ENCODE data around the gene OR4N5.
"Not testable (repeated sequence)": the region's sequence is repeated elsewhere in the genome, so short reads cannot be mapped to it uniquely, and the experiment has no call there.

The OR4N5 gene, protein sequence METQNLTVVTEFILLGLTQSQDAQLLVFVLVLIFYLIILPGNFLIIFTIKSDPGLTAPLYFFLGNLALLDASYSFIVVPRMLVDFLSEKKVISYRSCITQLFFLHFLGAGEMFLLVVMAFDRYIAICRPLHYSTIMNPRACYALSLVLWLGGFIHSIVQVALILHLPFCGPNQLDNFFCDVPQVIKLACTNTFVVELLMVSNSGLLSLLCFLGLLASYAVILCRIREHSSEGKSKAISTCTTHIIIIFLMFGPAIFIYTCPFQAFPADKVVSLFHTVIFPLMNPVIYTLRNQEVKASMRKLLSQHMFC

DNA sequence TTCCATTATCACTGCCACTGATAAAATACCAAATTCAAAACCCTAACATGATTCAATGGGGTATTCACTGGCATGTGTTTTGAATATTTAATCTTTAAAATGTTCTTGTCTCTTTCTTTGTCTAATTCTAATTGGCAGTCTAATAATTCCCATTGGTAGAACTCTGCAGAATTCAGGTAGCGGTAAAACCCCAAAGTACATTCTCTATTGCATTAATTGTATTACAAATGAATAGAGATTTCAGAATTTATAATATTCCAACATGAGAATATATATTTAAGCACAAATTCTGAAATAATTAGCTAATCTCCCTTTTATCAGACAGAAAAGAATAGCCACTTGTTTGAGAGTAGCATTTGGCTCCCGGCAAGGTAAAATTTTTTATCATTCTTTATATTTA lies at the start of gene OR4N5:
Gene OR4N5, plus strand, starts transcription at position 301 of the 400 bp plus-strand sequence. CDS start 4,916 bp downstream, outside the sequence.
- DNase-seq = no peak

DNA sequence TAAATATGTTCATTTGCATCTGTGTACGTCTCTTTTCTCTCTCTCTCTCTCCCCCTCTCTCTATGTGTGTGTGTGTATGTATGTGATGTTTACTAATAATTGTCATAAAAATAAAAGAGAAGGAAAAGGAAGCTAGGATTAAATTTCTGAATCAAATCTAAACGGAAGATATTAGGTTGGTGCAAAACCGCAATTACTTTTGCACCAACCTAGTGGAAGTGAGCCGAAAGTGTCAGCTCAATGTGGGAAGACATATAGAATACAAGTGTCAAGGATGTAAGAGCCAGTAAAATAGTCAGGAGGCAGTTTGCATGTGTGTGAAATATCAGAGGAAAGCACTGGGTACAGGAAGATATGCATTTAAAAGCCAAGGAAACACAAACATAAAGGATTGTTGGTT lies 46.6 kb upstream of the OR4N5 start:
- no peak for DNase-seq

DNA sequence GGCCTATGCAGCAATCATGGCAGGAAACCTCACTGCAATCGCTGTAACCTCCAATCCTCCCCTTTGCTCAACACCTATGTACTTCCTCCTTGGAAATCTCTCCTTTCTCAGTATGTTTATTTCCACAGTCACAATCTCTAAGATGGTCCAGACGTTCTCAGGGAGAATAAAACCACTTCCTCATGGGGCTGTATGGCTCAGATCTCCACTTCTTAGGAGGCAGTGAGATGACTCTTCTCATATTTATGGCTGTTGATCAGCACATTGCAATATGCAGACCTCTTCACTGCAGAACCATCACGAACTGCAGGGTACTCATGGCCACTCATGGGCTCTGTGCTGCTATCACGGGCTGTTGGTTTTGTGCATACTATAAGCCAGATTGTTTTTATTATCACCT lies 45.2 kb upstream of the OR4N5 start:
- DNase-seq = no peak

DNA sequence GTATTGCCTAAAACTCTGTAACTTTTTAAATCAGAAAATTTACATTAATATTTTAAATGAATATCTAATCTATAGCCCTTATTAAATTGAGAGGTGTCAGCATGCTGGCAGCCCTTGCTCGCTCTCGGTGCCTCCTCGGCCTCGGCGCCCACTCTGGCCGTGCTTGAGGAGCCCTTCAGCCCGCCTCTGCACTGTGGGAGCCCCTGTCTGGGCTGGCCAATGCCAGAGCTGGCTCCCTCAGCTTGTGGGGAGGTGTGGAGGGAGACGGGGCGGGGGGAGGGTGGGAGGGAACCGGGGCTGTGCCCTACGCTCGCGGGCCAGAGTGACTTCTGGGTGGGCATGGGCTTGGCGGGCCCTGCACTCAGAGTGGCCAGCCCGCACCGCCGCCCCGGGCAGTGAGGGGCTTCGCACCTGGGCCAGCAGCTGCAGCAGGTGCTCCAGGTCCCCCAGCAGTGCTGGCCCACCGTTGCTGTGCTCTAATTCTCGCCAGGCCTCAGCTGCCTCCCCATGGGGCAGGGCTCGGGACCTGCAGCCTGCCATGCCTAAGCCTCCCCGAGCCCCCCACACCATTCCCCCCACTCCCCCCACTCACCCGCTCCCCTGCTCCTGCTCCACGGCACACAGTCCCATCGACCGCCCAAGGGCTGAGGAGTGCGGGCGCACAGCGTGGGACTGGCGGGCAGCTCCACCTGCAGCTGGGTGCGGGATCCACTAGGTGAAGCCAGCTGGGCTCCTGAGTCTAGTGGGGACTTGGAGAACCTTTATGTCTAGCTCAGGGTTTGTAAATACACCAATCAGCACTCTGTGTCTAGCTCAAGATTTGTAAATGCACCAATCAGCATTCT lies 39.5 kb upstream of the OR4N5 start:
- not testable (repeated sequence) for DNase-seq

DNA sequence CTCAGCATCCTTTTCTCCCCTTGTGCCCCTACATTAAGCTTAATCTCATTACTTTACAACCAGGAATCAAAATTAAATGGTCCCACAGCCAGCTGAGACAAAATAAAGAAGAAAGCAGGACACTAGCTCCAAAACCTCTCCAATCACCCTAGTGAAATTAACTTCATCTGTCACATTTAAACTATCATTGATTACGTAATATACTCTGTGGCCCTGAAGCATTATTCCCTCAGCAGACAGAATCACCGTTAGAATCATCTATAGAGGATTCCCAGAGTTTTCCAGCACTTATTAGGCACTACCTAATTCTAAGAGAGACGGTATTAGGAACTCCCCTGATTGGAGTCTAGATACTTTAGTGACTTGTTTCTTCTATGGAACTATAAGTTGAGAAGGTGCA lies 28.2 kb upstream of the OR4N5 start, which contains the start of gene OR4K17:
Gene OR4K17, plus strand, starts transcription at position 302 of the 400 bp plus-strand sequence. CDS start 6,761 bp downstream, outside the sequence.
- no peak for DNase-seq

DNA sequence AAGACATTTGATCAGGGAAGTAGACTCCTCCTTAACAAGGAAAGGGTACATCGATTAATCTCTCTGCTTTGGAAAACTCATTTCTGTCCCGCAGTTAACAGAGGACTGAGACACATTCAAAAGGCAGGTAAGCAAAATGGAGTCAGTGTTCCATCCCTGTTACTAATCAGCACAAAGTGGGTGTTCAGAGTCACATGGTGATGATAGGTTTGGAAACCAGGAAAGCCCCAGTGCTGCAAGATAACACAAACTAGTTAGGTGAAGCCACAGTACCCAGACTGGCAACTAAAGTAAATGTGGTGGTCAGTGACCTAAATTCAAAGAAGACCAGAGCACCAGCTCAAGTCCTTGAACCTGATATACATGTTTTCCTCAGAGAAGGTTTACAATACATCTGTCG lies 26.3 kb upstream of the OR4N5 start:
- DNase-seq = no peak

DNA sequence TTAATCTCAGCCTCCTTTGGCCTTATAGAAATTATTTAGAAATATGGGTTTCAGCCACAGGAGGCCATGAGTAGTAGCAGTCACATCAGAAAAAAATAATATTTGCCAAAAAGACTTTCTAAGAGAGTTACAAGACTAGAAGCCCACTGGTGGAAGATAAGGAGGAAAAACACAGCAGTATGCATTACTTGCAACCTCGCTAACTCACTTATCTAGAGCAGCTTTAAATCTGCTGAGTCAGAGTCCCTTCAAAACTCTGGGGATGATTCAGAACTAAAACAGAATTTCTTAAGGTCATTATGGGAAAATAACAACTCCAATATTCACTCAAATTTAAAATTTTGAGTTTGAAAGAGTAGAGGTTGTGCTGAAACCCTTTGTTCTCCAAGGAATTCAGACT lies 21.9 kb upstream of the OR4N5 start:
- no peak for DNase-seq

DNA sequence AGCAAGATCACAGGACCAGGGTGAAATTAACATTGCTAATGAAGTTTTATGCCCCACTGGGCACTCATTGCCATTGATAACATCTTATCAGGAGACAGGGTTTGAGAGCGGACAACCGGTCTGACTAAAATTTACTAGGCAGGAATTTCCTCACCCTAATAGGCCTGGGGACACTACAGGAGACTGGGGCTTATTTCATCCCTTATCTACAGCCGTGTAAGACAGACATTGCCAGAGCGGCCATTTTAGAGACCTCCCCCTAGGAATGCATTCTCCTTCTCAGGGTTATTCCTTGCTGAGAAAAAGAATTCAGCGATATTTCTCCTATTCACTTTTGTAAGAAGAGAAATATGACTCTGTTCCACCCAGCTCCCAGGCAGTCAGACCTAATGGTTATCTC lies 19.8 kb upstream of the OR4N5 start:
- no peak for DNase-seq

DNA sequence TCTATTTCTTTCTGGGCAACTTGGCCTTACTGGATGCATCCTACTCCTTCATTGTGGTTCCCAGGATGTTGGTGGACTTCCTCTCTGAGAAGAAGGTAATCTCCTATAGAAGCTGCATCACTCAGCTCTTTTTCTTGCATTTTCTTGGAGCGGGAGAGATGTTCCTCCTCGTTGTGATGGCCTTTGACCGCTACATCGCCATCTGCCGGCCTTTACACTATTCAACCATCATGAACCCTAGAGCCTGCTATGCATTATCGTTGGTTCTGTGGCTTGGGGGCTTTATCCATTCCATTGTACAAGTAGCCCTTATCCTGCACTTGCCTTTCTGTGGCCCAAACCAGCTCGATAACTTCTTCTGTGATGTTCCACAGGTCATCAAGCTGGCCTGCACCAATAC lies 5.3 kb downstream of the OR4N5 start:
- no peak for DNase-seq

DNA sequence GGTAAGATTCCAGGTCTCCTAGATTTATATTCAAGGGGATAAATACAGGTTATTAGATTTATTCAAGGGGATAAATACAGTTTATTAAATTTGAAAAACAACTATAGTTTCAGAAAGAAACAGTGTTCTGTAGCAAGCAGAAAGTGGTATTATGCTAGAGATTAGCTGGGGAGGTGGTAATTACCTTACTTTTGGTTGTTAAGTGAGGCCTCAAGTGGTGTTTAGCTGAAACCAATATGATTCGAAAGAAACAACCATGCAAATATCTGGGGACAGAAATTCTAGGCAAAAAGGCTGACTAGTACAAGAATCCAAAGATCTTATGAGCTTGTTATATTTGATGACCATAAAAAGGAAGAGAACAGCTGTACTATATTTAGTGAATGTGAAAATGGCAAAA lies 6.2 kb downstream of the OR4N5 start:
- DNase-seq = no peak

DNA sequence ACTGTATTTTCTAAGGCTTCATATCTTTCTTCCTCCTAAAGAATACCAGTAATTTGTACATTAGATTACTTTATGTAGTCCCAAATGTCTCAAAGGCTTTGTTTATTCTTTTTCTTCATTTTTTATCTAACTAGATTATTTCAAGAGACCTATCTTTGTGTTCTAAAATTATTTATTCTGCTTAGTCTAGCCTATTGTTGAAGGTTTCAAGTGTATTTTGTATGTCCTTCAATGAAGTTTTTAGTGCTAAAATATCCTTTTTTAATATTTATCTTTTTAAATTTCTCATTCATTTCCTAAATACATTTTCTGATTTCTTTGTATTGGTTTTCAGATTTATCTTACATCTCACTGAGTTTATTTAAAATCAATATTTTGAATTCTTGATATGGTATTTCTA lies 25.8 kb downstream of the OR4N5 start:
- DNase-seq = no peak

DNA sequence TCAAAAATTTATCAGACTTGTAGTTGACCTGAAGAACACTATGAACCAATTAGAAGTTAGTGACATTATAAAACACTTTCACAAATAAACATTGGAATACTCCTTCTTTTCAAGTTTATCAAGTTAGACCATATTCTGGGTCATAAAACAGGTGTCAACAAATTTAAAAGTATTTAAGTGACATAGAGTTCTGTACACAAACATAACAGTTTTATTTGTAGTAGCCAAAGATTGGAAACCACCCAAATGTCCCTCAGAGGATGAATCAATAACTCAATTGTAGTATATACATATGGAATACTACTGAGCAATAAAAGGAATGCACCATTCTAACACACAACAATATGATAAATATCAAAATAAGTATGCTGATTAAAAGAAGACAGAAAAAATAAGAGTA lies 28.5 kb downstream of the OR4N5 start:
- no peak for DNase-seq

DNA sequence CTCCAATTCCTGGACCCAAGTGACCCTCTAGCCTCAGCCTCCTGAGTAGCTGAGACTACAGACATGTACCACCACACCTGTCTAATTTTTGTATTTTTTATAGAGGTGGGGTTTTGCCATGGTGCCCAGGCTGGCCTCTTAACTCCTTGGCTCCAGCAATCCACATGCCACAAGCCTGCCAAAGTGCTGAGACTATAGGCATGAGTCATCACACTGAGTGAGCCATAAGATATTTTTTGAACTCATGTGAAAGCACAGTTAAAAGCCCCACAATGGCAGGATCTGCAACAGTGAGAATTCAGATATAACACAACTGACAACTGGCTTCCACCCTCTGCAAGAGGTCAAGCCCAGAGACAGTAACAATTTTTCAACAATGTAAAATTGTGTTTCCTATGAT lies 31.2 kb downstream of the OR4N5 start:
- not testable (repeated sequence) for DNase-seq

DNA sequence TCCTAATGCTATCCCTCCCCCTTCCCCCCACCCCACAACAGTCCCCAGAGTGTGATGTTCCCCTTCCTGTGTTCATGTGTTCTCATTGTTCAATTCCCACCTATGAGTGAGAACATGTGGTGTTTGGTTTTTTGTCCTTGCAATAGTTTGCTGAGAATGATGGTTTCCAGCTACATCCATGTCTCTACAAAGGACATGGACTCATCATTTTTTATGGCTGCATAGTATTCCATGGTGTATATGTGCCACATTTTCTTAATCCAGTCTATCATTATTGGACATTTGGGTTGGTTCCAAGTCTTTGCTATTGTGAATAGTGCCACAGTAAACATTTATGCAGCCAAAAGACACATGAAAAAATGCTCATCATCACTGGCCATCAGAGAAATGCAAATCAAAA lies 35.6 kb downstream of the OR4N5 start:
- DNase-seq = not testable (repeated sequence)

DNA sequence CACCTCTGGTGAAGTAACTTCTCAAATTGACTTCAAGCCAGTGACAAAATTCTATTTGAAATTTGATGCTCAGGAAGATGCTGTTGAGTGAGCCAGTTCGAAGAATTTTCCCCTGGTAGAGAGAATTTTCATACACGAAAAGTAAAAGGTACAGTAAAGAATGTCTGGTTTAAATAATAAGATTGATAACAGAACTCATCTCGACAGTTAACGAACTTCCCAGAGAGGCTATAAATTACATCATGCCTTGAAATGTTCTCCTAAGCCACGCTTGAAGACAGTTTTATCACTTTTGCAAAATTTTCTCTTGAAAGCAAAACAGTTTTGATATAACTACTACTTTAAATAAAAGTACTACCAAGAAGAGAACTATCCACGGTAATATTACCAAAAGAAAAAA lies 37.7 kb downstream of the OR4N5 start:
- no peak for DNase-seq

DNA sequence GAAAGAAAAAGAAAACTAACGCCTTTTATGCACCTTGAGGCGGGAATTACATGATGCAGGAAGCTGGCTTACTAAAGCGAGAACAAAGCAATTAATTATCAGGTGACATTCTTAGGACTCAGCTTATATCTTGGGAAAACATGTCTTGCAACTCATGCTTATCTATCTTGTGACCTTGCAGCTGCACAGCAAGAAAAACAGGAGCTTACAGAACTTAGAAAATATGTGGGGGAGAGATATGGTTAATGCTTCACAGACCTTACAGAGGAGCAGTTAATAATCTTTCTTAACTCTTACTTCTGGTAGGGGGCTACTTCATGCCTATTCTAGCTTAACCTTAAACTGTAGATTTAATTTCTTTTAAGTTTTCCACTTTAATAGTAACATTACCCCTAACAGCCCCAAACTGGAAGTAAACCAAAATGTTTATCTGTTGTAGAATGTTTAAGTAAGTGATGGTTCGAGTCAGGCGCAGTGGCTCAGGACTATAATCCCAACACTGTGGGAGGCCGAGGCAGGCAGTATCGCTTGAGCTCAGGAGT lies 38.9 kb downstream of the OR4N5 start:
- no peak for DNase-seq

DNA sequence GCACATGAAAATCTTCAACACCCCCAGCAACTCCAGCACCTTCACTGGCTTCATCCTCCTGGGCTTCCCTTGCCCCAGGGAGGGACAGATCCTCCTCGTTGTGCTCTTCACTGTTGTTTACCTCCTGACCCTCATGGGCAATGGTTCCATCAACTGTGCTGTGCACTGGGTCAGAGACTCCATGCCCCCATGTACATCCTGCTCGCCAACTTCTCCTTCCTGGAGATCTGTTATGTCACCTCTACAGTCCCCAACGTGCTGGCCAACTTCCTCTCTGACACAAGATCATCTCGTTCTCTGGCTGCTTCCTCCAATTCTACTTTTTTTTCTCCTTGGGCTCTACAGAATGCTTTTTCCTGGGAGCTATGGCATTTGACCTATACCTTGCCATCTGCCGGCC lies 40.6 kb downstream of the OR4N5 start:
- no peak for DNase-seq

DNA sequence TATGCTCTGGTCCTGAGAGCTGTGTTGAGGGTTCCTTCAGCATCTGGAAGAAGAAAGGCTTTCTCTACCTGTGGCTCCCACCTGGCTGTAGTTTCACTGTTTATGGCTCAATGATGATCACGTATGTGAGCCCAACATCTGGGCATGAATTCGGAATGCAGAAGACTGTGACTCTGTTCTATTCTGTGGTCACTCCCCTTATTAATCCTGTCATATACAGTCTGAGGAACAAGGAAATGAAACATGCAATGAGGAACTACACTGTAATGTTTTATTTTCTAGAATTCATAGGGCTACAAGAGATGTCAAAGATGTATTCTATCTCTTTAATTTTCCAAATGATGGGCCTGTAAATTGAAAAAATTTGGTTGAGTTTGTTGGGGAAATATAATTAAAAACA lies 41.3 kb downstream of the OR4N5 start:
- DNase-seq = no peak

DNA sequence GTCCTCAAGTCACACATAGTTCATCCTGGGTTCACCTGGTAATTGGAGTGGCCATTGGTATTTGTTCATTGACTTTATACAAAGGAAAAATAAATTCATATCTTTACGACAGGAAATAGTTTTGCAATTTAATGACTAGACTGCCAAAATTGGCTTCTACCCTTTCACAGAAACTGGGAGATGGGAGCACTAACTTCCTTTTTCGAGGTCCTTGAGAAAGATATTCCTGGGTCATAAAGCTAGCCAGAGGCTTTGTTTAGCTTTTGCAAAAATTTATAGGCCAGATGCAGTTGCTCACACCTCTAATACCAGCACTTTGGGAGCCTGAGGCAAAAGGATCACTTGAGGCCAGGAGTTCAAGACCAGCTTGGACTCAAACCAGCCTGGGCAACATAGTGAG lies 41.9 kb downstream of the OR4N5 start:
- DNase-seq = no peak

DNA sequence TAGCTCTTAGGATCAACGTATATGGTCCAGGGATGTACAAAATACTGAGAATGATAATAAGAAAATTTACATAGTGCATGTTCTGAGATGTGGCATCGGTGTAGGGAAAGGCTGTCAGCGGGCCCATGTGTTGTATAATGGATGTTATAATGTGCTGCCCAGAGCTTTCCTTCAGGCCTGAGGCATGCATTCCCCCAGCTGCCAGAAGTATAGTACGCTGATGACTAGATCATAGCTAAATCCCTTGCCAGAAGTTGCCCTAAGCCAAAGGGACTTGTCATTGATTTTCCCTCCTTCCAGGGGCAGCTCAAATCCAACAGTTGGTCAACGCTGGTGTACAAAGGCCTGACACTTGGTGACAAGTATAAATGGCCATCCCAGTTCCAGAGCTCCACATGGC lies 45.6 kb downstream of the OR4N5 start:
- DNase-seq = no peak

DNA sequence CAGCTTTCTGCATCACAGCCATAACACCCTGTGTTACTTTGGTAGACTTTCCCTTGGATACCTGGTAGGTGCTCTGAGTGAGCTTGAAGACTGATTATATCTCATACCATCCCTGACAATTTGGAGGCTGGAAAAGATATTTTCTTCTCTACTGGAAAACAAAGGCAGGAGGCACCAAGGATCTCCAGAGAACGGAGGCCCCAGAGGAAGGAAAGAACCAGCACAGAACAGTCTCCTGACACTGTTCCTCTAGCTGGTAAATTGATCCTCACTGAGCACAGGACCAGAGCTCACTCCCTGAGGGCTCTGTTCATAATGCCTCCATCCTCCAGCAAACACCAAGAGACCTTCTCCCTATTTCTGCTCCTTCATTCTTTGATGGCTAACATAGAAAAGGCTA lies 52.0 kb downstream of the OR4N5 start, which contains the start of gene OR11G2:
Gene OR11G2, plus strand, starts transcription at position 301 of the 400 bp plus-strand sequence. CDS start 6,542 bp downstream, outside the sequence.
- no peak for DNase-seq

DNA sequence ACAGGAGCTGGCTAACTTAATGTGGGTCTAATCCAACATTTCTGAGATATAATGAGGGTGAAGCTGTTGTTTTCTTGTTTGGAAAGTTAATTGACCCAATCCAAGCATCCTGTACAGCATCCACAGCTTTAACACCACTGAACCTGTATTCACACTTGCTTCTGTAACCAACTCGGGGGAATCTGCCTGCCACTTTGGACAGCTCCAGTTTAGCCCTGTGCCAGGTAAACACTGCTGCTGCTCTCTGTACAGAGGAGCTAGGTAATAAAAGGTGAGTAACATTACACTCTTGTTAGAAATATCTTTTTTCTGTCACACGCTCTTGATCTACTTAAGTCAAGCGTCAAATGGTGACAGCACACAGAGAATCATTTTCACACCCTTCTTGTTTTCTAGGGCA lies 52.8 kb downstream of the OR4N5 start:
- DNase-seq = no peak

DNA sequence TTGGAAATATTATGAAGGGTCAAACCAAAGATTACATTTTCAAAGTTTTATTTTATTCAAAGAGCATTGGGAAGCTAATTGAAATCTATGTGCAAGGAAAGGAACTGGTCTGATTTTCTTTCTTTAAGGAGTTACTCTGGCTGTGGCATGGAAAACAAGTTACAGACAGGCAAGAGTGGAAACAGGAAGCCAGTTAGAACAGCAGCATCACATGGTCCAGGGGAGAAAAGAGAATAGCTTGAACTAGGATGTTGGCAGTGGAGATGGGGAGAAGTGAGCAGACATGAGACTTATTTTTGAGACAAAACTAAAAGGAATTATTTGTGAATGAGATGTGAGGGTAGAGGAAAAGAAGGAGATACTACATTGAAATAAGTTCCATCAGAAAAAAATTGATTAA lies 55.5 kb downstream of the OR4N5 start:
- no peak for DNase-seq
